Renal cortex interstitium (tissue), 15 donors: ENCODE data around the gene CAPN12. TPM values are rescaled to one million over a fixed set of nuclear protein-coding genes. Genes with fewer than 3 reads are reported as not detected.
A peak's percentile ranks its signal among the peaks of the same experiment; 100 is the strongest.
"Not testable (repeated sequence)": the region's sequence is repeated elsewhere in the genome, so short reads cannot be mapped to it uniquely, and the experiment has no call there.

Experiments
- DNase-seq, 11 donors: peaks; one replicate each; pipeline ENCODE4 v3.0.0-alpha.2; 2013; ENCODE audit warnings: low read depth in 9 of 11, low spot score in 4 of 11; ENCODE audit errors: extremely low read depth in 1 of 11
- long read RNA-seq, 16 experiments: transcript quantifications; one replicate each; lab custom pipeline, GENCODE V29; 2026
- polyA plus RNA-seq, 3 donors: library from polyadenylated mRNA; unstranded; fragments of 120-200 nt; gene quantifications; one replicate each; pipeline ENCODE4 v1.2.1, GENCODE V29; 2013; ENCODE audit not compliant: insufficient read length in 3 of 3

CAPN12 gene, protein sequence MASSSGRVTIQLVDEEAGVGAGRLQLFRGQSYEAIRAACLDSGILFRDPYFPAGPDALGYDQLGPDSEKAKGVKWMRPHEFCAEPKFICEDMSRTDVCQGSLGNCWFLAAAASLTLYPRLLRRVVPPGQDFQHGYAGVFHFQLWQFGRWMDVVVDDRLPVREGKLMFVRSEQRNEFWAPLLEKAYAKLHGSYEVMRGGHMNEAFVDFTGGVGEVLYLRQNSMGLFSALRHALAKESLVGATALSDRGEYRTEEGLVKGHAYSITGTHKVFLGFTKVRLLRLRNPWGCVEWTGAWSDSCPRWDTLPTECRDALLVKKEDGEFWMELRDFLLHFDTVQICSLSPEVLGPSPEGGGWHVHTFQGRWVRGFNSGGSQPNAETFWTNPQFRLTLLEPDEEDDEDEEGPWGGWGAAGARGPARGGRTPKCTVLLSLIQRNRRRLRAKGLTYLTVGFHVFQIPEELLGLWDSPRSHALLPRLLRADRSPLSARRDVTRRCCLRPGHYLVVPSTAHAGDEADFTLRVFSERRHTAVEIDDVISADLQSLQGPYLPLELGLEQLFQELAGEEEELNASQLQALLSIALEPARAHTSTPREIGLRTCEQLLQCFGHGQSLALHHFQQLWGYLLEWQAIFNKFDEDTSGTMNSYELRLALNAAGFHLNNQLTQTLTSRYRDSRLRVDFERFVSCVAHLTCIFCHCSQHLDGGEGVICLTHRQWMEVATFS
- 10 to 100 TPM in 1 of 3 donors, 1 to 10 TPM in 2; 7.8 to 17.4 (median 9.7) TPM for polyA plus RNA-seq
- long read RNA-seq, donor 1, result 0 reads
- long read RNA-seq, donor 2, result 0 reads
- long read RNA-seq, donor 3, result 0 reads
- long read RNA-seq, donor 4, partial matches to known transcripts, result 0 of 3 reads
- long read RNA-seq, donor 4, other reads (novel, unspliced or antisense), result 0 of 3 reads
- long read RNA-seq, donor 5, partial matches to known transcripts, result 5 of 7 reads
- long read RNA-seq, donor 5, other reads (novel, unspliced or antisense), result 0 of 7 reads
- long read RNA-seq, donor 6, partial matches to known transcripts, result 6 of 9 reads
- long read RNA-seq, donor 6, other reads (novel, unspliced or antisense), result 0 of 9 reads
- long read RNA-seq, donor 7, result 0 reads
- long read RNA-seq, donor 8, partial matches to known transcripts, result 156 of 159 reads
- long read RNA-seq, donor 8, other reads (novel, unspliced or antisense), result 0 of 159 reads
- long read RNA-seq, donor 9, partial matches to known transcripts, result 0 of 1 reads
- long read RNA-seq, donor 9, other reads (novel, unspliced or antisense), result 0 of 1 reads
- long read RNA-seq, donor 10, result 0 reads
- long read RNA-seq, donor 11, result 0 reads
- long read RNA-seq, donor 12, result 0 reads
- long read RNA-seq, donor 13, partial matches to known transcripts, result 0 of 3 reads
- long read RNA-seq, donor 13, other reads (novel, unspliced or antisense), result 0 of 3 reads
- long read RNA-seq, donor 14, result 0 reads
- long read RNA-seq, donor 15, result 0 reads
- long read RNA-seq, donor 16, partial matches to known transcripts, result 20 of 23 reads
- long read RNA-seq, donor 16, other reads (novel, unspliced or antisense), result 0 of 23 reads

DNA sequence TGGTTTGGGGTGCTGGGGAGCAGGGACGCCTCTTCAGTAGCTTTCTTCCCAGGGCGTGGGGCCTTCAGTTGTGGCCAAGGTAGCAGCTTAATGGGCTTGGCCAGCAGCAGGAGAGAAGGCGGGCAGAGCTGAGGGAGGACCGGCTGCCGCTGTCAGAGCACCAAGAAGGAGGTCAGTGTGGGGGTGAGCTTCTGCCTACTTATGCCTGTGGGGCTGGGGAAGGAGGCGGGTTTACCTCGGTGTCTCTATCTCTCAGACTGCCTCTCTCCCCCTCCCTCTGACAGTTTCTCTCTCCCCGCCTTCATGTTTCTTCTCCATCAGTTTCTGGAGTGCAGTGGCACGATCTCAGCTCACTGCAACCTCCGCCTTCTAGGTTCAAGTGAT, at the start of gene CAPN12:
TSS of gene CAPN12 (minus strand) at position 177 of the 384 bp plus-strand sequence. CDS start 309 bp downstream, outside the sequence.
- DNase-seq, result no peak

- no peak for DNase-seq
Observed at GRCh38 chr19:38793671-38794070, 49.4 kb upstream of the CAPN12 start.

GRCh38 chr19:38793177-38793576, 48.9 kb upstream of the CAPN12 start:
- no peak for DNase-seq

GRCh38 chr19:38792250-38793111, 48.2 kb upstream of the CAPN12 start:
- peak in 3 of 11 donors; percentile 20 to 29 (median 22) for DNase-seq

DNA sequence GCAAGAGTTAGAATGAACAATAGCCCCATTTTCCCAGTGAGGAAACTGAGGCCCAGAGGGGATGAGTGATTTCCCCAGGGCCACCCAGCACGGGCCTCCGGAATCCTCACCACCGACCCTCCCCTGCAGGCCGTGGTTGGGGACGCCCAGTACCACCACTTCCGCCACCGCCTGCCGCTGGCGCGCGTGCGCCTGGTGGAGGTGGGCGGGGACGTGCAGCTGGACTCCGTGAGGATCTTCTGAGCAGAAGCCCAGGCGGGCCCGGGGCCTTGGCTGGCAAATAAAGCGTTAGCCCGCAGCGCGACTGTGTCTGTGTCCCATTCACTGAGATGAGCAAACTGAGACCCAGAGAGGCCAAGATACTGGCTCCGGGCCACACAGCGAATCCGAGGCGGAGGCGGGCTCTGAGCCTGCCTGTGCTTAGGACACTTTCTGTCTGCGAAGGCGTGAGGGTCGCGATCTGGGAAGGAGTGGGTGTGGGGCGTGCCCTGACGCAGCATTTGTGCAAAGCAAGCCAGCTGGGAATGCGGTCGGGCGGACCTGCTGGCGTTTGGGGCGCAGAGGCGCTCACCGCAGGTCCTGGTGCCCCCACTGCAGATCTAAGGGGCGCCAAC, 47.3 kb upstream of the CAPN12 start:
- DNase-seq, result not testable (repeated sequence)

- not testable (repeated sequence) for DNase-seq
Observed at GRCh38 chr19:38790507-38791403, 46.5 kb upstream of the CAPN12 start.

DNA sequence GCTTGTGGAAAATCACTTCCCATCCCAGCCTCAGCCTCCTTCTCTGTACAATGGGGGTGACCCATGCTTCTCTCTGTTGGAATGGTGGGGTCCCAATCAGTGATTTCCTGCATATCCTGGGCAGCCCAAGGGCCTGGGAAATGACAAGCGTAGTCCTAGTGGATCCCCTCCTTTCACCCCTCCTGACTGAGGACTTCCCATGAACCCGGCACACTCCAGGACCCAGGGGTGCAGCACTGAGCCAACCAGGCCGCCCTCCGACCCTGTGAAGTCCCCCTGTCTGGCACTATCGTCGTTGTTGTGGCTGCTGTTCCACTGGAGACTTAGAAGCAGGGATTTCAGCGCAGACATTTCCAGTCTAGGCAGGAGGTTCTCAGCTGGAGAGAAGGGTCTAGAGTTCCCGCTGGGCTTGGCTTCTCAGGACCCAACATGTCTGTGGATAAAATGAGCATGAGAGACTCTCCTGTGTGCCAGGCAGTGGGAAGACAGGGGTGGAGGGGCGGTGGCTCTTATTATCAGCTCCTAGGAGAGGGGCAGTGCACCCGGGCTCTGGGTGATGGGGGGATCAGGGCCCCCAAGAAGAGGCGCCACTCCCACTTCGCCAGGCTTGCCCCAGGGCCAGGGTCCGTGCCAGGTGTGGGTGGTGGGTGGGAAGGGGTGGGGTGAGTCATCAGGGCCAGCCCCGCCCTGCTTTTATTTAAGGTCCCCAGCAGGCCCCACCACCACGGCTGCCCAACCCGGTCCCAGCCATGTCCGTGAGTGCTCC, 44.4 kb upstream of the CAPN12 start, which contains the start of gene LGALS7B:
TSS of gene LGALS7B (plus strand) at position 723 of the 766 bp plus-strand sequence. CDS start at position 750, 27 bp downstream.
- no peak for DNase-seq

DNA sequence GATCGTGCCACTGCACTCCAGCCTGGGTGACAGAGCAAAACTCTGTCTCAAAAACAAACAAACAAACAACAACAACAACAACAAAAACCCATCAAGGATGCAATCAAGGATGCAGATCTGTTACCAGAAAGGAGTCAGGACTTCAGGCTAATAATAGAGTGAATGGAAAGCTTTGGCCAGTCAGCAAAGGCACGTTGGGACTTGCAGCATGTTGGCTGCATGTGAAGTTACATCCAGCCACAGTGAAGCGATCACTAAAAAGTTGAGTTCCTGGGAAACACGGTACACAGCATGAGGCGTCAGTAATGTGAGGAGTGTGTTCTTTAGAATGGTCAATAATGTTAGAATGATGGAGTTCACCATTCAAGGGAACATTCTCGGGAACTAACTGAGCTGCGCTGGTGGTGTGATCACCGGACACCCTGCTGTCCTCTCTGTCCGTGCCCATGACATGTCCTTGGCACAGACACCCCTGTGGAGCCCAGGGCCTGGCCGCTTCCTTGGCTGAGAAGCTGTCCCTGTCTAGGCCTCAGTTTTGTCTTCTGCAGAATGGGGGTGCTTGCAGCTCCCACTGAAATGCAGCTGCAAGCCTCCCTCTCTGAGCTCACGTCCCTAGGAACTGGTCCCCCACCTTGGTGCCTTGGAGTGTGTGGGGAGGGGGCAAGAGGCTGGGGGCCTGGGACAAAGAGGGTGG, 42.4 kb upstream of the CAPN12 start:
- no peak for DNase-seq

- not testable (repeated sequence) for DNase-seq
Observed at GRCh38 chr19:38786061-38786460, 41.8 kb upstream of the CAPN12 start.

DNA sequence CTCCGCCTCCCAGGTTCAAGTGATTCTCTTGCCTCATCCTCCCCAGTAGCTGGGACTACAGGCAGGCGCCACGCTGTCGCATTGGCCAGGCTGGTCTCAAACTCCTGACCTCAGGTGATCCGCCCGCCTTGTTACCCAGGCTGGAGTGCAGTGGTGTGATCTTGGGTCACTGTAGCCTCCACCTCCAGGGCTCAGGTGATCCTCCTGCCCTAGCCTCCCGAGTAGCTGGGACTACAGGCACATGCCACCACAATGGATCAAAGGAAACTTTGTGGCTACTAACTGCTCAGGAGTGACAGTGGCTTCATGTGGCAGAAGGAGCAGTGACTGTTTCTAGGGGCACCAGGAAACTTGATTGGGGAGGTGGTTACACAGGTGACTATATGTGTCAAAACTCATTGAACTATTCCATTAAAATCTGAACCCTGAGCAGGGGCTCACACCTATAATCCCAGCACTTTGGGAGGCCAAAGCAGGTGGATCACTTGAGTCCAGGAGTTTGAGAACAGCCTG, 41.0 kb upstream of the CAPN12 start:
- no peak for DNase-seq

DNA sequence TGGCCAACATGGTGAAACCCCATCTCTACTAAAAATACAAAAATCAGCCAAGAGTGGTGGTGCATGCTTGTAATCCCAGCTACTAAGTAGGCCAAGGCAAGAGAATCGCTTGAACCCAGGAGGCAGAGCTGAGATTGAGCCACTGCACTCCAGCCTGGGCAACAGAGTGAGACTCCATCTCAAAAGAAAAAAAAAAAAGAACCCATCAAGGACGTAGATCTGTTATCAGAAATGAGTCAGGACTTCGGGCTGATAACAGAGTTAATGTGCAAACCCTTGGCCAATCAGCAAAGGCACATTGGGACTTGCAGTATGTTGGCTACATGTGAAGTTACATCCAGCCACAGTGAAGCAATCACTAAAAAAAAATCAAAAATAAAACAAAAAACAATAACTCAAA, 40.0 kb upstream of the CAPN12 start:
- no peak for DNase-seq

- DNase-seq, result not testable (repeated sequence)
Observed at GRCh38 chr19:38782212-38782611, 37.9 kb upstream of the CAPN12 start.

DNA sequence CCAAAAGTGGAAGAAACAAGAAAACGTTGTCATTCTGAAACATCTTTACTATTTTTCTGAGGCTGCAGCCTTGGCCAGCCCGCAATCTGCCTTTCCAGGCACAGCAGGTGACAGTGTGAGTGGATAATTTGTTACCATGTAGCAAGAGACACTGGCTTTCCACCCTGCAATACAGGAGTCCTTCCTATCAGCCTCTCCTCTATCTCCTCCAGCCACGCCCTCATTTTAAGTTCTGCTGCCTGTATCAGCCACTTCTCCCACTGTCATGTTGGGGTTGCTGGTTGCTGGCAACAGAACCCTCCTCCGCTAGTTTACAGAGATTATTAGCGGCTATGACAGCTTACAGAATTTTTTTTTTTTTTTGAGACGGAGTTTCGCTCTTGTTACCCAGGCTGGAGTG, 36.8 kb upstream of the CAPN12 start:
- DNase-seq, result no peak

GRCh38 chr19:38780443-38780842, 36.2 kb upstream of the CAPN12 start:
- no peak for DNase-seq

- DNase-seq, result no peak
Observed at GRCh38 chr19:38778733-38779132, 34.5 kb upstream of the CAPN12 start.
